MCF 10A (cell line): ENCODE measurements around the gene KIF18A. TPM values are rescaled to one million over a fixed set of nuclear protein-coding genes. Genes with fewer than 3 reads are reported as not detected.
A peak's percentile ranks its signal among the peaks of the same experiment; 100 is the strongest.

ENCODE experiments used
- BruUV-seq: library from RNA; stranded (reverse); fragments of 400-500 nt; replicated peaks from 2 replicates; lab custom pipeline; 2021; lab: Mats Ljungman, UMichigan
- CTCF ChIA-PET: fragments of 300-600 bp; sonication (Branson Sonifier 250); formaldehyde crosslinking; extraction: SDS; loops from one replicate; lab custom pipeline; 2021; ENCODE audit warnings: antibody characterized with exemption, inconsistent platforms; lab: Yijun Ruan, JAX
- POLR2A ChIA-PET: fragments of 300-600, 350-650 bp; sonication (Branson Sonifier 250); formaldehyde crosslinking; extraction: SDS; loops from one replicate; lab custom pipeline; 2020; ENCODE audit warnings: antibody characterized with exemption, inconsistent platforms; lab: Yijun Ruan, JAX
- DNase-seq: peaks from one replicate; pipeline ENCODE4 v3.0.0-alpha.2; 2018; ENCODE audit not compliant: unreplicated experiment
- H3K27ac Mint-ChIP-seq: one replicate; pipeline ENCODE4 v1.8.0; 2022; ENCODE audit warnings: mild to moderate bottlenecking, low read depth, mixed read lengths; ENCODE audit not compliant: unreplicated experiment
- H3K27me3 Mint-ChIP-seq: one replicate; pipeline ENCODE4 v1.8.0; 2022; ENCODE audit warnings: mixed read lengths; ENCODE audit not compliant: insufficient read depth, unreplicated experiment
- H3K36me3 Mint-ChIP-seq: one replicate; pipeline ENCODE4 v1.8.0; 2022; ENCODE audit warnings: mild to moderate bottlenecking, moderate library complexity, mixed read lengths; ENCODE audit not compliant: insufficient read depth, unreplicated experiment
- H3K4me1 Mint-ChIP-seq: one replicate; pipeline ENCODE4 v1.8.0; 2022; ENCODE audit warnings: mixed read lengths; ENCODE audit not compliant: insufficient read depth, unreplicated experiment
- H3K4me3 Mint-ChIP-seq: one replicate; pipeline ENCODE4 v1.8.0; 2022; ENCODE audit warnings: mild to moderate bottlenecking, moderate library complexity, mixed read lengths; ENCODE audit not compliant: unreplicated experiment
- H3K9me3 Mint-ChIP-seq: one replicate; pipeline ENCODE4 v1.8.0; 2022; ENCODE audit warnings: mixed read lengths; ENCODE audit not compliant: unreplicated experiment
- intact Hi-C: fragments of 100-400 bp; cut with micrococcal nuclease; formaldehyde crosslinking; loops from 2 replicates; pipeline ENCODE4 v1.14.1; 2022
- total RNA-seq: library from RNA; stranded (reverse); gene quantifications from 2 replicates; pipeline ENCODE4 v1.2.3, GENCODE V29; 2022
- TF ChIP-seq, protein P1 (sequence below): fragments of 200-600 bp; IDR thresholded peaks from one replicate; pipeline ENCODE4 v1.8.0; 2022; ENCODE audit warnings: antibody characterized with exemption, mild to moderate bottlenecking; ENCODE audit not compliant: unreplicated experiment

KIF18A gene
- total RNA-seq, 1 experiment from 2014 or later, result 12.9 TPM

DNA sequence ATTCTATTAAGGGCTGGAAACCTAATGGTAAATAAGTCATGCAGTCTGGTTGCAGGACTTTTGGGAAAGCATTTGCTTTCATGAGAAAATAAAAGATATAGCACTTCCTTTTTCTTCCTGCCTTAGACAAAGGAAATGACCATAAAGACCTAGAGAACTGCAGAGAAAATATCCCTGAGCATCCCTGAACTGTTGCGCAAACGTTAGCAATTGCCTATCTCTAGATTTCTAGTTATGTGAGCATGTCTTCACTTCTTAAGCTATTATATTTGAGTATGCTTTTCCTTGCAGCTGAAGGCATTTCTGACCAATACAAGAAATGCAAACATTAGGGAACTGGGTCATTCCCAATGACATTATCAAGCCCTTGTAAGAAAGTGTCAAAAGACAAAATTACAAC lies 110.6 kb downstream of the KIF18A start:
- H3K9me3 Mint-ChIP-seq, result peaks cover 13% of the 10 kb centered on the region
- TF ChIP-seq, protein P1, sequence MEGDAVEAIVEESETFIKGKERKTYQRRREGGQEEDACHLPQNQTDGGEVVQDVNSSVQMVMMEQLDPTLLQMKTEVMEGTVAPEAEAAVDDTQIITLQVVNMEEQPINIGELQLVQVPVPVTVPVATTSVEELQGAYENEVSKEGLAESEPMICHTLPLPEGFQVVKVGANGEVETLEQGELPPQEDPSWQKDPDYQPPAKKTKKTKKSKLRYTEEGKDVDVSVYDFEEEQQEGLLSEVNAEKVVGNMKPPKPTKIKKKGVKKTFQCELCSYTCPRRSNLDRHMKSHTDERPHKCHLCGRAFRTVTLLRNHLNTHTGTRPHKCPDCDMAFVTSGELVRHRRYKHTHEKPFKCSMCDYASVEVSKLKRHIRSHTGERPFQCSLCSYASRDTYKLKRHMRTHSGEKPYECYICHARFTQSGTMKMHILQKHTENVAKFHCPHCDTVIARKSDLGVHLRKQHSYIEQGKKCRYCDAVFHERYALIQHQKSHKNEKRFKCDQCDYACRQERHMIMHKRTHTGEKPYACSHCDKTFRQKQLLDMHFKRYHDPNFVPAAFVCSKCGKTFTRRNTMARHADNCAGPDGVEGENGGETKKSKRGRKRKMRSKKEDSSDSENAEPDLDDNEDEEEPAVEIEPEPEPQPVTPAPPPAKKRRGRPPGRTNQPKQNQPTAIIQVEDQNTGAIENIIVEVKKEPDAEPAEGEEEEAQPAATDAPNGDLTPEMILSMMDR, result no peak

DNA sequence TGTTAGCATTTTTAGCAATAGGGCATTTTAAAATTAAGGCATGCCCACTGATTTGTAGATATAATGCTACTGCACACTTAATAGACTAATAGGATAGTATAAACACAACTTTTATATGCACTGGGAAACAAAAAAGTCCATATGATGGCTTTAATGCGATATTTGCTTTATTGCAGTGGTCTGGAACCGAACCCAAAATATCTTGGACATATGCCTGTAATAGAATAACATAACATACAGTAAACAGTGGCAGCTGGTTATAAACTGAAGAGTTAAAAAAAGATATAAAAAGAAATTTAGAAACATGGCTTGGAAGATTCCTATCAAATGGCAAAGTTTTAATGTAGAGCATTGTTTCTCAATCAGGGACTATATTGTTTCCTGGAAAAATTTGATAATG lies 111.9 kb downstream of the KIF18A start:
- peaks cover 18% of the 10 kb centered on the region for H3K4me1 Mint-ChIP-seq
- CTCF ChIA-PET, result no interaction called here
- BruUV-seq, result no TSS peak
- no peaks in the 10 kb centered on the region for H3K27me3 Mint-ChIP-seq
- peaks cover 6% of the 10 kb centered on the region for H3K36me3 Mint-ChIP-seq
- TF ChIP-seq, protein P1, result no peak
- intact Hi-C loops, result no loop called here
- POLR2A ChIA-PET, result interaction anchor here (1.3 kb wide), 1 partner anchor 23 kb away, joined by 3 read pairs; no protein-coding TSS in a partner anchor
- no peak overlapping the region for H3K4me3 Mint-ChIP-seq
- no peak overlapping the region for H3K27ac Mint-ChIP-seq
- DNase-seq, result no peak
- peaks cover 6% of the 10 kb centered on the region for H3K9me3 Mint-ChIP-seq

More for the DNA sequence above, 110.6 kb downstream of the KIF18A start:
- Mint-ChIP-seq H3K27ac (no peak overlapping the region), H3K36me3 (peaks cover 2% of the 10 kb centered on the region), H3K4me3 (no peak overlapping the region), H3K4me1 (peaks cover 18% of the 10 kb centered on the region), H3K27me3 (no peaks in the 10 kb centered on the region)
- ChIA-PET CTCF (interaction anchor here (0.7 kb wide), 1 partner anchor 434 kb away, joined by 3 read pairs; no protein-coding TSS in a partner anchor), POLR2A (no interaction called here)
- intact Hi-C loops, result no loop called here
- no TSS peak for BruUV-seq
- no peak for DNase-seq

DNA sequence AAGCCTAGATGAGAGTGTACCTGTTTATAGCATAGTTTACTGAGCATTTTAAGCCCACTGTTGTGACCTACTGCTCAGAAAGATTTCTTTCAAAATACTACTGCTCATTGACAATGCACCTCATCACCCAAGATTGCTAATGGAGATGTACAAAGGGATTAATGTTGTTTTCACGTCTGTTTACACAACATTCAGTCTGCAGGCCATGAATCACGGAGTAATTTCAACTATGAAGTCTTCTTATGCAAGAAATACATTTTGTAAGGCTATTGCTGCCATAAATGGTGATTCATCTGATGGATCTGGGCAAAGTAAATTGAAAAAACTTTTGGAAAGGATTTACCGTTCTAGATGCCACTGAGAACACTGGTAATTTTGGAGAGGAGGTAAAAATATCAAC lies 112.9 kb downstream of the KIF18A start:
- DNase-seq, result peak; percentile 79
- no peak overlapping the region for H3K4me3 Mint-ChIP-seq
- CTCF ChIA-PET, result no interaction called here
- H3K9me3 Mint-ChIP-seq, result no peaks in the 10 kb centered on the region
- peak overlapping the region; percentile 88 for H3K27ac Mint-ChIP-seq
- intact Hi-C loops, result no loop called here
- TF ChIP-seq, protein P1, result no peak
- H3K36me3 Mint-ChIP-seq, result peaks cover 6% of the 10 kb centered on the region
- POLR2A ChIA-PET, result no interaction called here
- BruUV-seq, result no TSS peak
- H3K27me3 Mint-ChIP-seq, result no peaks in the 10 kb centered on the region
- H3K4me1 Mint-ChIP-seq, result peaks cover 18% of the 10 kb centered on the region

DNA sequence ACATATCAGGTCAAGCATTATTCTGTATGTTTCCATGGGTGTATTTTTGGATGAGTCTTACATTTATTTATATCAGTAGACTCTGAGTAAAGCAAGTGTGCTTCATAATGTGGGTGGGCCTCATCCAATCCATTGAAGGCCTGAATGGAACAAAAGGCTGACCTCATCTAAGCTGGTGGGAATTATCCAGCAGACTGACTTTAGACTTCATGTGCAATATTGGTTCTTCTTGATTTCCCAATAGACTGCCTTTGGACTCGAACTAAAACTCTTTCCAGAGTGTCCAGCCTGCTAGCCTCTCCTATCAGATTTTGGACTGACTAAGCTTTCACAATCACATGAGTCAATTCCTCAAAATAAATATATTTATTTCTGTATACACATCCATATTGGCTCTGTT lies 116.2 kb downstream of the KIF18A start:
- no TSS peak for BruUV-seq
- intact Hi-C loops, result no loop called here
- POLR2A ChIA-PET, result no interaction called here

More for the DNA sequence above, 116.2 kb downstream of the KIF18A start:
- Mint-ChIP-seq H3K4me3 (no peak overlapping the region), H3K27ac (no peak overlapping the region), H3K27me3 (no peaks in the 10 kb centered on the region), H3K9me3 (no peaks in the 10 kb centered on the region), H3K4me1 (peaks cover 18% of the 10 kb centered on the region), H3K36me3 (peaks cover 6% of the 10 kb centered on the region)
- TF ChIP-seq, protein P1, result no peak
- CTCF ChIA-PET, result interaction anchor here (0.7 kb wide), 1 partner anchor 116 kb away, joined by 4 read pairs; no protein-coding TSS in a partner anchor
- DNase-seq, result peak; percentile 24
